Measurements from ENCODE around the gene DNAJC19.

The DNAJC19 gene

GRCh38 chr3:180959691-180960090, 29.8 kb downstream of the DNAJC19 start:
- no peak for DNase-seq

- DNase-seq: no peak
Observed at GRCh38 chr3:180947761-180948390, 41.7 kb downstream of the DNAJC19 start.

- no peak for DNase-seq
Observed at GRCh38 chr3:180940826-180941225, 48.7 kb downstream of the DNAJC19 start.

GRCh38 chr3:180934638-180935037, 54.9 kb downstream of the DNAJC19 start:
- DNase-seq: no peak

All from CD4-positive, alpha-beta T cell treated with Interferon gamma for 1 hour (primary cell).